HG02763 (cell line): Measurements from ENCODE around the gene NKX6-1.

ENCODE experiments used
- ATAC-seq: cut with Tn5 transposase; IDR thresholded peaks from one replicate; pipeline ENCODE4 v1.9.1; 2021; ENCODE audit warnings: mild to moderate bottlenecking, moderate library complexity; ENCODE audit not compliant: unreplicated experiment

Gene NKX6-1

DNA sequence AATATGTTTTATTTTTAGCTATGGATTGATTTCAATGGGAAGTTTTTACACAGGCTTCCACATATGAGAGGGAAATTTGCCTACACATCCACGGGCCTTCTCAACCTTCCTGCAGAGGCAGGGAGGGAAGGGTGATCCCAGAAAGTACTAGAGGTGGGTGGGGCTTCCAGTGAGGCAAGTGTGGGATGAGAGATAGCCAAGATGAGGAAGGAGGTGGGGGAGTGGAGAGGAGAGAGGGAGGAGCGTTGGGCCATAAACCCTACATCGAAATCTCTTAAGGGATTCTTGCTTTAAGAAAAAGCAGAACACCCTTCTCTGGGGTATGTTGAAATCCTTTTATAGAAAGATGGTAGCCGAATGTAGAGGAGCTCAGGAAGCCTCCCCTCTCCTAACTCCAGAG, 19.0 kb downstream of the NKX6-1 start:
- no peak for ATAC-seq

DNA sequence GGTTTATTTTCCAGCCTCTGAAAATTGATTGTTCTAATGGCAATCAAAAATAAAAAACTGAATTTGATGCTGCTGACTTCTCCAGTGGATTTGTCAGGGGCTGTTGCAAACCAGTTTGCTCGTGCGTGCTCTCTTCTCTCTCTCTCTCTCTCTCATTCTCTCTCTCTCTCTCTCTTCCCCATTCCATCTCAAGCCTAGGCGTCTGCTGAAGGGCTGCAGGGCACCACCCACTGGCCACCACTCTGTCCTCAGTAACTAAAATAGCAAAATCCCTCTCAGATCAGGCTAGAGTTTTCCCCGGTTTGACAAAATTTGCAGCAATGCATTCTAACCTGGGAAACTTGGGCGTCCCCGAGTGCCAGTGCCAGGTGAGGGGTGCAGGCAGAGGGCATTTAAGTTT, 19.4 kb downstream of the NKX6-1 start:
- no peak for ATAC-seq

DNA sequence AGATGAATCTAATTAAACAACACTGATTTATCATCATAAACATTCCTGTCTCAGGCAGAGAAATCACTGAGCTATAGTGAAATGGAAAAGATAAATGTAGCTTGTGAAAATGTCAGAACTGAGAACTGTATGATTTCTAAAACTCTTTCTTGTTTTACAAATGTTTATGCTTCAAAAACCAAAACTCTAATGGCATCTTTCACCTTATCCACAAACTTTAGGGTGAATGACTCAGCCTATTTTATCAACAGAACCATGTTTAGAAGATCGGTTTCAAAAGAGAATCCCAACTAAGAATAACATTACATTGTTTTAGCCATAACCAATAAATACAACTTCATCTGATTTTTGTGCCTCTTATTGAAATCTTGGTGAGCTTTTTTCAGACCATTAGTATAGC, 21.4 kb downstream of the NKX6-1 start:
- ATAC-seq = no peak

DNA sequence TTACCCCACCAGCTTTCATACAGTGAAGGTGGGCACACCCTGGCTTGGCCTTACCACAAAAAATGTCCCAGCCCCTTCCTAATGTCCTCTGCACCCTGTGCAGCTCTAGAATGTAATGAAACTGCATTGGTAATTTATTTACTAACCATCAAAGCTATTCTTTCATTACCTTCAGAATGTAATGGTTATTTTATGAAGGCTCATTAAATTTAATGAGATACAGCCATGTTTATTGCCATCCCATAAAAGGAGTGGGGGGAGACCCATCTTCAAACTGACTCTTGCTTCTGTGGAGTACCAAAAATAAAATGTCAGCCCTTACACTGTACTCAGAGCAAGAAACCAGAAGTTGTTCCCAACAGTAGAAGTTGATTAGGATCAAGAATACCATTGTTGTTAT, 25.0 kb downstream of the NKX6-1 start:
- no peak for ATAC-seq

DNA sequence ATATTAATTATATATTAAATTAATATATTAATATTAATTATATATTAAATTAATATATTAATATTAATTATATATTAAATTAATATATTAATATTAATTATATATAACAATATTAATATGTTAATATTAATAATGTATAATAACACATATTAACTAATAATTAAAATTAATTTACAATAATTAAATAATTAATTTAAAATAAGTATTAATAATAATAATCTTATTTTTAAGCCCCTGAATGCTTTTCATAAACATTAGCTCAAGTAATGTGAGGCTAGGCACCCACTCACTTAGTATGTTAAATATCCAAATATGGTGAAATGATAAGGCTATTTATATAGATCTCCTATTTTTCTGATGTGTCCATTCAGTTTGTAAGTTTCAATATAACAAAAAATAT, 26.9 kb downstream of the NKX6-1 start:
- ATAC-seq = no peak

DNA sequence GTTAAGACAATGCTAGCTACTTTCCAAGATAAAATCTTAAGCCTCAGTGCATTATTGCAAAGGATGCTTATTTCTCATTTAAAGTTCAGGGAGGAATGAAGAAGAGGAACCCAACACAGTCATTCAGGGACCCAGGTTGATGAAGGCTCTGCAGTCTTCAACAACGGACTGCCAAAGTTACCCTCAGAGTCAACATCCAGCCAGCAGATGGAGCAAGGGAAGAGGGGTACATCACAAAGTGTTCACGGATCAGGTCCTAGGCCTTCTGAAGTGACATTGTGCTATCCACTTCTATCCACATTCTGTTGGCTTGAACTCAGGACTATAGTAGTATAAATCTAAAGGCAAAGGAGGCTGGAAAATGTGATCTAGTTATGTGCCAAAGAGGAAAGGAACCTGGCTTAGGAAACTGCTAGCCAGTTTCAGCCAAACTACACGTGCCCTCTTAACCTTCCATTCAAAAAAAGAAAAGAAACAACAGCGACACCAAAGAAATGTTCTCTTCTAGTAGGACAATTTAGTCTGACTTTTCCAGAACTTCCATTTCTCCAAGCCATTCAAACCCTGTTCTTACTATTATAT, 28.8 kb downstream of the NKX6-1 start:
- ATAC-seq = no peak

DNA sequence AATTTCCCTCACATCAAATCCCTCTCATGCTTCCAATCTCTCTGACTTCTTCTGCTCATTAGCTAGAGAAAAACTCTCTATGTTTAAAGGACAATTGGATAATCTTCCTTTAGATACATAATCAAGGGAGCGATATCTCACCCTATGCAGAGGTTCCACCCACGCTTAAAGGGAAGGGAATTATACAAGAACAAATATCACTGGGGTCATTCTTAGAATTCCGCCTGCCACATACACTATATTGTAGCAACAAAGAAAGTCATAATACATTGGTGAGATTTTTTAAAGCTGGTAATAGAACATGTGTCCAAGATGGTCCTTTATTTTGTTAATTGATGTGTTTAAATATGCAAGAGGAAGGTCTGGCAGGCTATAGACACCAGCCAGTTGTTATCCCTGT, 31.5 kb downstream of the NKX6-1 start:
- ATAC-seq = no peak

DNA sequence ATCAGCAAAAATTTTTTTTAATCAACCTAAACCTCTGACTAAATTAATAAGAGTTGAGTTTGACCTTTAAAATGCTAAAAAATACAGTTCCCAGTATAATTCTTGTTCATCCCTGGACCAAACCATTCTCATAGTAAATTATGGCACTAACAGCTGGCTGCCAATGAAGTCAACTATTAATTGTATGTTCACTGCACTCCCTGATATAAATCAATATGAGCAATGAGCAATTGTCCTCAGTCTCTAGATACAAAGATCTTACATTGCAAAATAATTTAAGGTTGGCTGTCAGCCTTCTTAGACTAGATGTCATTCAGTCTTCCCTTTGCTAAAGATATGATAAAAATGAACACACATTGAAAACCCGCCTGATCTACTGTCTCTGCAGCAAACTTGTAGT, 39.3 kb downstream of the NKX6-1 start:
- no peak for ATAC-seq

DNA sequence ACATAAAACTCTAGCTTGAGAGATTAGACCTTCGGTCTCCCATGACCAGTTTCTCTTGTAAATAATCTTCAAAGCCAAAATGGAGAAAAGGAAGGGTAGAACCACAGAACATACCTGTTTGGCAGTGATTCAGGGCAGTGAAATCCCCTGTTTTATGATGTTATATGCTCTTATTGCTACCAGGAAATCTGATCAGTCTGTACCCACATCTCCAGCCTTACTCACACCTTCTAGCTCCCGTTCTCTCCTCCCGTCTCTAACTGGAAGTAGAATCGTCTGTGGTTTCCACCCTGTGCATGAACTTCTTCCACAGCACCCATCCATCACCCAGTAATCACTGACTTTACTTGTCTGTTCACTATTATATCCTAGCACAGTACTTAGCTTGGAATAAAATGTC, 42.9 kb downstream of the NKX6-1 start:
- no peak for ATAC-seq

DNA sequence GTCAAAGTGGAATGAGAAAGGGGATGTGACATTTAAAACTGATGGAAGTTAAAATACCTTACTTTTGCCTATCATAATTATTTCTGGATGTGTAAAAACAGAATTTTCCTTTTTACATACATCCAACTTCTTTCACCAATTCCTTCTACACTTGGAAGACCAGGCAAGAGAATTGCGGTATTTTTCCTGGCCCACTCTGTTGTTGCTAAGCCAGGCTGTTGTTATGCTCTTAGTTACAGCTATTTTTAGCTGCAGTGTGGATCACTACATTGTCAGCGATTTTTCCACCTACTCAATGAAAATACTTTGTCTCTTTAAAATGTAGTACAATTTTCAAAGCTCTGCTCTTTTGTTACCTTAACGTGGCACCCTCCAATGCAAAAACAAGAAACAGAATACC, 43.4 kb downstream of the NKX6-1 start:
- no peak for ATAC-seq

DNA sequence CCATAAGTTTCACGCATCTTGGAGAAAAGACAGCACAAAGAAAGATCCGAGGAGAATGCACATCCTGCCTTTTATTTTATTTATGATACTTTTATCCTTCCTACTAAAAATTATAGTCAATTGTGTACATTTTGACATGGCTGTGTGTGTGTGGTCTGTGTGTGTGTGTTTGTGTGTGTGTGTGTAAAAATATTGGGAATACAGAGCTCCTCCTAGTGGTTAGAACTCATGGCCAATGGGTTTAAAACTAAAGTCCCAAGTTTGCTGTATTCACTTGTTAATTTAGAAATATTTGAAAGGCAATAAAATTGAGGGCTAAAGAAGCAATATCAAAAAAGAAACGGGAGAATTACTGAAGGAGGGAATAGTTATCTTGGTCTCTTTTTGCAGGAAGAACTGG, 47.5 kb downstream of the NKX6-1 start:
- ATAC-seq = no peak

DNA sequence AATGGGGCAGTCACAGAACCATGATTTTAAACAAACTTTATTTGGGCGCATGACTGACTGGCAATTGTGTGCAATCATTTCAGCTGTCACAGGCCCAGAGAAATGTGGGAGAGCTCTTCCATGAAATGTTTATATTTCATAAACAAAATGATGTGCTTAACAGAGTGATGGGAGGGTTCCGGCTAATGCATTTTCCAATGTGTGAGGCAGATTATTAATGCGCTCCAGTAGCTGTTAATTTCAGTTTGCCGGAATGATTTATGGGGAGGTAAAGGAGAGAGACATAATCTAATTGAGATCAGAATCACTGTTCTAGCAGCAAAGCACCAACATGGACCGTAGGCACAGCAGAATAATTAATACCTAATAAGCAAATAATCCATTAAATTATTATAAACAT, 55.6 kb downstream of the NKX6-1 start:
- no peak for ATAC-seq

DNA sequence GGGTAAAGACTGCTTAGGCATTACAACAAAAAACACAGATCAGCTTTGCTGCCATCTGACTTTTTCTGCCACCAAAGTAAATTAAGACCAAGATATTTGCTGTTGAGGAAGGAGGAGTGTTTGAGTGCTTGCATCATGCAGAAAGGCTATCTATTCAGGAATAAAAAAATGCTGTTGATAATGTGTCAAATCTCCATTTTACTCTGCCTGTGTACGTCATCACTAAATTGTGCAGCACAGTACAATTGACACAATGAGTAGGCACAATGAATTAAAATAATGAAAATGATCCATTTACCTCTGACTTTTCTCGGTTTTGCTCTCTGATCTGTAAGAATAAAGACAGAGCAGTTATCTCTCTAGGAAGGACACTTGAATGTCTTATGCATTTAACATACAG, 56.3 kb downstream of the NKX6-1 start:
- no peak for ATAC-seq
